ENCODE measurements around the gene GIGYF1. TPM values are rescaled to one million over a fixed set of nuclear protein-coding genes. Genes with fewer than 3 reads are reported as not detected.

GIGYF1 gene
- total and polyA plus RNA-seq, 2 donors (not counting 3 experiments of a cell fraction or from before 2014, with no cell fraction given): 13.6 to 46.3 TPM

DNA sequence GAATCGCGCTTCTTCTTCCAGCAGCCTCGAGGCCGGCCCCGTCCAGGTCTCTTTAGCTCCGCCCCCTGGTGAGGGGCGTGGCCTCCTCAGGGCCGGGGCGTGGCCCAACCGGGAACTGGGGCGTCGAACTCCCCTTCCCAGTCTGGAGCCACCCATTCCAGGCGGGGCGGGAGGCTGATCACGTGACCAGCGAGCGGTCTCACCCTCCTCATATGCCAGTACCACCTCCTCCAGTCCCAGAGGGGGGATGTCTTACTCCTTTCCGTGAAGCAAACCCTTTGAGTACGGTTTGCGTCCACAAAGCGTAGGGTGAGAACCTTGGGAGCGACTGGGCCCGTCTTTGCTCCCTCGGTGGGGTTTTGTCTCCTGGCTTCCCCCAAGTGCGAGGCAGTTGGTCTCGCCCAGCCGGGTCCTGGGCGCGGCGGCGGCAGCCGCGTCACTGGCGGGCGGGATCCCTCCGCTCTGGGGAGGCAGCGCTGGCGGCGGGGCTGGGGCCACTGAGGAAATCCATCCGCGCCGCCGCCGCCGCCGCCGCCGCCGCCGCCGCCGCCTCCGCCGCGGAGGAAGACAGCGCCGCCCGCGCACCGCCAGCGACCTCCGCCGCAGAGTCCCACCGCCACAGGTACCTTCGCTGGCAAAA, 20.6 kb downstream of the GIGYF1 start, which contains the start of gene GNB2:
Gene GNB2 (plus strand): TSS at position 439 of the 640 bp plus-strand sequence. CDS start 2,526 bp downstream, outside the sequence.
- CTCF ChIA-PET: interaction anchor here (1.0 to 1.7 kb wide), 8 partner anchors 32 to 204 kb away, joined by 3 to 13 read pairs (median 4); partner anchors contain the start of genes FBXO24, LRCH4, MOSPD3 and POP7
- no TSS peak for BruUV-seq (replicated peaks)

More for the DNA sequence above, 20.6 kb downstream of the GIGYF1 start, which contains the start of gene GNB2:
- peak; percentile 99 for DNase-seq (ENCODE audit: low read depth, low spot score)
- FAIRE-seq: peak; percentile 99
- Histone ChIP-seq H3K9ac (replicated peaks; ENCODE audit: extremely low read depth, insufficient read depth, low read length) (peak within 1 kb of the TSS; percentile 93), H3K4me3 (replicated peaks in 1 of 3; ENCODE audit: insufficient read depth in 1 of 3, low read depth in 1 of 3, low read length in 3 of 3) (peak within 1 kb of the TSS; percentile 70 to 88 (median 86)), H3K27me3 (ENCODE audit: control insufficient read depth in 2 of 2, insufficient read depth in 2 of 2, low read length in 2 of 2) (peaks cover 2 to 5% of the 10 kb centered on the region in 2 experiments), H4K20me1 (replicated peaks; ENCODE audit: control insufficient read depth, extremely low read depth, insufficient read depth, low read length) (no peaks in the 10 kb centered on the region), H3K36me3 (ENCODE audit: control insufficient read depth in 2 of 2, extremely low read depth in 1 of 2, insufficient read depth in 2 of 2, low read length in 2 of 2) (peaks cover 6 to 20% of the 10 kb centered on the region in 2 experiments), H3K4me2 (ENCODE audit: insufficient read depth, low read length) (peak within 1 kb of the TSS; percentile 74), H3K79me2 (ENCODE audit: control insufficient read depth, insufficient read depth, low read length) (peaks cover 28% of the 10 kb centered on the region), H3K9me1 (replicated peaks; ENCODE audit: control insufficient read depth, extremely low read depth, insufficient read depth, low read length) (no peaks in the 10 kb centered on the region), H3K9me3 (replicated peaks; ENCODE audit: control insufficient read depth, insufficient read depth, low read length) (no peaks in the 10 kb centered on the region), H3K27ac (ENCODE audit: insufficient read depth, low read depth, low read length) (peak within 1 kb of the TSS; percentile 89), H3K4me1 (ENCODE audit: control insufficient read depth, extremely low read depth, insufficient read depth, low read length) (peaks cover 4% of the 10 kb centered on the region), H2AFZ (ENCODE audit: low read depth, low read length) (peak within 1 kb of the TSS; percentile 73)
- dilution Hi-C loops (cut with MboI; ENCODE audit: extremely low pct_ligation_motif_present, low sequenced_read_pairs): no loop called here
- intact Hi-C loops (cut with micrococcal nuclease): loop anchor here (1.0 kb wide), 7 partner anchors 17 to 87 kb away; partner anchors contain the start of genes ACTL6B, FBXO24, LRCH4 and MOSPD3
- POLR2A ChIA-PET: interaction anchor here (0.5 to 1.3 kb wide), 3 partner anchors 36 to 245 kb away, joined by 3 to 14 read pairs (median 4); partner anchors contain the start of genes FBXO24 and LRCH4
- TF ChIP-seq POLR2AphosphoS5 (IDR thresholded peaks at IDR 0.05; ENCODE audit: insufficient read depth, low read depth, low read length) (peak; percentile 86), GATA2 (IDR thresholded peaks at IDR 0.05; ENCODE audit: insufficient read depth, insufficient read length, low read depth, low read length) (no peak), EZH2 (IDR thresholded peaks at IDR 0.05; ENCODE audit: borderline replicate concordance, low read depth, low read length, severe bottlenecking) (no peak), JUN (IDR thresholded peaks at IDR 0.05; ENCODE audit: borderline replicate concordance, insufficient read depth, insufficient read length, low read depth) (no peak), FOS (IDR thresholded peaks at IDR 0.05; ENCODE audit: borderline replicate concordance, insufficient read depth, low read length) (no peak), POLR2A (IDR thresholded peaks at IDR 0.05; ENCODE audit: low read depth, low read length) (peak; percentile 51), MYC (IDR thresholded peaks at IDR 0.05; ENCODE audit: low read depth, low read length) (peak; percentile 8)
- TF ChIP-seq, protein P1, sequence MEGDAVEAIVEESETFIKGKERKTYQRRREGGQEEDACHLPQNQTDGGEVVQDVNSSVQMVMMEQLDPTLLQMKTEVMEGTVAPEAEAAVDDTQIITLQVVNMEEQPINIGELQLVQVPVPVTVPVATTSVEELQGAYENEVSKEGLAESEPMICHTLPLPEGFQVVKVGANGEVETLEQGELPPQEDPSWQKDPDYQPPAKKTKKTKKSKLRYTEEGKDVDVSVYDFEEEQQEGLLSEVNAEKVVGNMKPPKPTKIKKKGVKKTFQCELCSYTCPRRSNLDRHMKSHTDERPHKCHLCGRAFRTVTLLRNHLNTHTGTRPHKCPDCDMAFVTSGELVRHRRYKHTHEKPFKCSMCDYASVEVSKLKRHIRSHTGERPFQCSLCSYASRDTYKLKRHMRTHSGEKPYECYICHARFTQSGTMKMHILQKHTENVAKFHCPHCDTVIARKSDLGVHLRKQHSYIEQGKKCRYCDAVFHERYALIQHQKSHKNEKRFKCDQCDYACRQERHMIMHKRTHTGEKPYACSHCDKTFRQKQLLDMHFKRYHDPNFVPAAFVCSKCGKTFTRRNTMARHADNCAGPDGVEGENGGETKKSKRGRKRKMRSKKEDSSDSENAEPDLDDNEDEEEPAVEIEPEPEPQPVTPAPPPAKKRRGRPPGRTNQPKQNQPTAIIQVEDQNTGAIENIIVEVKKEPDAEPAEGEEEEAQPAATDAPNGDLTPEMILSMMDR (IDR thresholded peaks at IDR 0.05; ENCODE audit: extremely low read depth in 1 of 2, insufficient read depth in 1 of 2, low read depth in 1 of 2, low read length in 2 of 2): no peak
- TF ChIP-seq, protein P2, sequence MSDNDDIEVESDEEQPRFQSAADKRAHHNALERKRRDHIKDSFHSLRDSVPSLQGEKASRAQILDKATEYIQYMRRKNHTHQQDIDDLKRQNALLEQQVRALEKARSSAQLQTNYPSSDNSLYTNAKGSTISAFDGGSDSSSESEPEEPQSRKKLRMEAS (IDR thresholded peaks at IDR 0.05; ENCODE audit: insufficient read depth, insufficient read length): peak; percentile 85

Measured in endothelial cell of umbilical vein (primary cell).